ENCODE measurements around the gene CD58.

DNA sequence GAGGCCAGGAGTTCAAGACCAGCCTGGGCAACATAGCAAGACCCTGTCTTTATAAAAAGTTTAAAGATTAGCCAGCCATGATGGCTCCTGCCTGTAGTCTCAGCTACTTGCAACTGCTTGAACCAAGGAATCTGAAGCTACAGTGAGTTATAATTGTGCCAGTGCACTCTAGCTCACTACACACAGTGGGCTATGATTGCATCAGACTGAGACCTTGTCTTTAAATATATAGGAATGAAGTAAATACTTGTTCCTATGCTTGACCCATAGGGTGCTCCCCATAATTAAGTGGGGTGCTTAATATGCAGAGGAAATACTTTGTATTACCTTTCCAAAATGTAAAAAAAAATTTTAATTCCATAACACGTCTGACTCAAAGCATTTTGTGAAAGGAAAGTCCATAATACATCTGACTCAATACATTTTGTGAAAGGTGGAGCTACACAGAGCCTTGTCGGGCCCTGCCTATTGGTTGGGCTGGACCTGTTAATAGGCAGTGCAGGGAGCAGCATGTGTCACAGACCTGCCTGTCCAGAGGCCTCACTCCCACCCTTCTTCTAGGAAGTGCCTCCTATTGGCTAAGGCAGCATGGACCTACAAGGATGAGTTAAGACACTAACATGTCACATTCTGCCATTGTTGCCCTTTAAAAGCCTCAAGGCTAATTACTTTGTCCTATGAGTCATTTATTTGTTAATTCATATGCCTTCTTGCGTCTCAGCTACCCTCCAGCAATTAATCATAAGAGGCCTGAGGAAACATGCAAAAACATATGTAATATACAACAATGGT, 33.6 kb downstream of the CD58 start:
- TF ChIP-seq, protein P1, sequence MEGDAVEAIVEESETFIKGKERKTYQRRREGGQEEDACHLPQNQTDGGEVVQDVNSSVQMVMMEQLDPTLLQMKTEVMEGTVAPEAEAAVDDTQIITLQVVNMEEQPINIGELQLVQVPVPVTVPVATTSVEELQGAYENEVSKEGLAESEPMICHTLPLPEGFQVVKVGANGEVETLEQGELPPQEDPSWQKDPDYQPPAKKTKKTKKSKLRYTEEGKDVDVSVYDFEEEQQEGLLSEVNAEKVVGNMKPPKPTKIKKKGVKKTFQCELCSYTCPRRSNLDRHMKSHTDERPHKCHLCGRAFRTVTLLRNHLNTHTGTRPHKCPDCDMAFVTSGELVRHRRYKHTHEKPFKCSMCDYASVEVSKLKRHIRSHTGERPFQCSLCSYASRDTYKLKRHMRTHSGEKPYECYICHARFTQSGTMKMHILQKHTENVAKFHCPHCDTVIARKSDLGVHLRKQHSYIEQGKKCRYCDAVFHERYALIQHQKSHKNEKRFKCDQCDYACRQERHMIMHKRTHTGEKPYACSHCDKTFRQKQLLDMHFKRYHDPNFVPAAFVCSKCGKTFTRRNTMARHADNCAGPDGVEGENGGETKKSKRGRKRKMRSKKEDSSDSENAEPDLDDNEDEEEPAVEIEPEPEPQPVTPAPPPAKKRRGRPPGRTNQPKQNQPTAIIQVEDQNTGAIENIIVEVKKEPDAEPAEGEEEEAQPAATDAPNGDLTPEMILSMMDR (IDR thresholded peaks at IDR 0.05), result no peak
- TF ChIP-seq POLR2A (IDR thresholded peaks at IDR 0.05), result no peak

All from Peyer's patch (tissue), 4 donors.